Chondrocyte (in vitro differentiated cells): Measurements from ENCODE around the gene MRAS. TPM values are rescaled to one million over a fixed set of nuclear protein-coding genes. Genes with fewer than 3 reads are reported as not detected.

Experiments used
- DNase-seq: peaks from one replicate; pipeline ENCODE4 v3.0.0; 2021; ENCODE audit warnings: mixed read lengths, low spot score
- H3K27ac Mint-ChIP-seq: one replicate; pipeline ENCODE4 v1.8.0; 2021; ENCODE audit warnings: mild to moderate bottlenecking, moderate library complexity, mixed read lengths; ENCODE audit not compliant: unreplicated experiment
- H3K27me3 Mint-ChIP-seq: 2 replicates; pipeline ENCODE4 v1.8.0; 2021; ENCODE audit warnings: low read depth, mixed read lengths
- H3K36me3 Mint-ChIP-seq: 2 replicates; pipeline ENCODE4 v1.8.0; 2021; ENCODE audit warnings: low read depth, mixed read lengths
- H3K4me1 Mint-ChIP-seq: 2 replicates; pipeline ENCODE4 v1.8.0; 2021; ENCODE audit warnings: low read depth, mild to moderate bottlenecking, mixed read lengths
- H3K4me3 Mint-ChIP-seq: one replicate; pipeline ENCODE4 v1.8.0; 2021; ENCODE audit warnings: mild to moderate bottlenecking, moderate library complexity, mixed read lengths; ENCODE audit not compliant: unreplicated experiment
- H3K9me3 Mint-ChIP-seq: 2 replicates; pipeline ENCODE4 v1.8.0; 2021; ENCODE audit warnings: low read depth, mixed read lengths
- total RNA-seq: library from RNA; stranded (reverse); gene quantifications from 3 replicates; pipeline ENCODE4 v1.2.1, GENCODE V29; 2021
- TF ChIP-seq, protein P1 (sequence below): fragments of 200-600 bp; sonication (generic); IDR thresholded peaks from 2 replicates; pipeline ENCODE4 v1.5.0; 2021; ENCODE audit warnings: antibody characterized with exemption, mild to moderate bottlenecking, moderate library complexity

The MRAS gene
- total RNA-seq, 1 donor from 2014 or later: 68.4 TPM

DNA sequence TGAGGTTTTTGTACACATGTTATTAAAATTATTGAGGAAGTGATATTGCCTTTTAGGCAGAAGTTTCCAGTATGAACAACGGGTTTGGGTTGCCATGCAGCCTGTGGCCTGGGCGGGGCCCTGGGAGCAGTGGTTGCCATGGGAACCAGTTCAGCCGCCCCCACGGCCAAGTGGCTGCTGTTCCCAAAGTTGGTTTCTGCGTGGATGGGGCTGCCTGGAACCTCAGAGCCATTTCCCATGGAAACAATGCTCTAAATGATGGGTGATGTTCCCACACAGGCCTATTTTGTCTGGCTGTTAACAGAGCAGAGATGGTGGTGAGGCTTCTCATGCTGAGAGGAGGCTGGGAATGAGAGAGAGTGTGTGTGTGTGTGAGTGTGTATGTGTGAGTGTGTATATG, 19.5 kb downstream of the MRAS start:
- Mint-ChIP-seq H3K4me3 (no peak overlapping the region), H3K4me1 (peaks cover 20% of the 10 kb centered on the region), H3K9me3 (no peaks in the 10 kb centered on the region), H3K36me3 (peaks cover 2% of the 10 kb centered on the region), H3K27ac (no peak overlapping the region), H3K27me3 (no peaks in the 10 kb centered on the region)
- no peak for DNase-seq
- TF ChIP-seq, protein P1, sequence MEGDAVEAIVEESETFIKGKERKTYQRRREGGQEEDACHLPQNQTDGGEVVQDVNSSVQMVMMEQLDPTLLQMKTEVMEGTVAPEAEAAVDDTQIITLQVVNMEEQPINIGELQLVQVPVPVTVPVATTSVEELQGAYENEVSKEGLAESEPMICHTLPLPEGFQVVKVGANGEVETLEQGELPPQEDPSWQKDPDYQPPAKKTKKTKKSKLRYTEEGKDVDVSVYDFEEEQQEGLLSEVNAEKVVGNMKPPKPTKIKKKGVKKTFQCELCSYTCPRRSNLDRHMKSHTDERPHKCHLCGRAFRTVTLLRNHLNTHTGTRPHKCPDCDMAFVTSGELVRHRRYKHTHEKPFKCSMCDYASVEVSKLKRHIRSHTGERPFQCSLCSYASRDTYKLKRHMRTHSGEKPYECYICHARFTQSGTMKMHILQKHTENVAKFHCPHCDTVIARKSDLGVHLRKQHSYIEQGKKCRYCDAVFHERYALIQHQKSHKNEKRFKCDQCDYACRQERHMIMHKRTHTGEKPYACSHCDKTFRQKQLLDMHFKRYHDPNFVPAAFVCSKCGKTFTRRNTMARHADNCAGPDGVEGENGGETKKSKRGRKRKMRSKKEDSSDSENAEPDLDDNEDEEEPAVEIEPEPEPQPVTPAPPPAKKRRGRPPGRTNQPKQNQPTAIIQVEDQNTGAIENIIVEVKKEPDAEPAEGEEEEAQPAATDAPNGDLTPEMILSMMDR: no peak

DNA sequence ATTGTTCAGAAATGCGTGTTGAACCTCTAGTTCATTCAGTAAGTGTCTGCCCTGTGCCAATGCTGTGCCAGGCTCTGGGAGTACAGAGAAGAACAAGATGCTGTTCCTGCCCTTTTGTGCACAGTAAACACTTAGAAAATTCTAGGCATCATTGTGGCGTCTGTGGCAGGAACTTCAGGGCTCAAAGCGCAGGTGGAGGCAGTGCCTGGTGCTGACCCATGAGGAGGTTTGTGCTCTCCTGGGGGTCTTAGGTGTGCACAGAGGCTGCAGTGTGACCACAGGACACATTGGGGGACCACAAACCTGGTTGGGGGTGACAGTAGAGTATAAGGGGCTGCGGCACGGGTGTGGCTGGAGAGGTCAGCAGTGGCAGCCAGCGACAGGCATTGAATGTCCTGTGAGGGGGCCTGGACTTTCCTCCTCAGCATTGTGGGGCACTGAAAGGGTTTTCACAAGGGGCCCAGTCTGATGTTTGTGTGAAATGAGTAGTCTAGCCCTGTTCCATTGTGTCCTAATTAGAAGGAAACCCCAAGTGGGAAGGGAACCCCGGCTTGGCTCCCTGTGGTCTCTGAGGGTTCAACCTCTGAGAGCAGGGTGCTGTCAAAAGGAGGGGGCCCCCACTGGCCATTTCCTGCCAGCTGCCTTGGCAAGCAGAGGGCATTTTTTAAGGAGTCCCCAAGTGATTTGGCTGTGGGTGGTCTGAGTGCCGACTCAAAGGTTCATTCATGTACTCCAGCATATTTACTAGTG, 20.9 kb downstream of the MRAS start:
- H3K4me1 Mint-ChIP-seq: peaks cover 20% of the 10 kb centered on the region
- no peak overlapping the region for H3K4me3 Mint-ChIP-seq
- DNase-seq: no peak

DNA sequence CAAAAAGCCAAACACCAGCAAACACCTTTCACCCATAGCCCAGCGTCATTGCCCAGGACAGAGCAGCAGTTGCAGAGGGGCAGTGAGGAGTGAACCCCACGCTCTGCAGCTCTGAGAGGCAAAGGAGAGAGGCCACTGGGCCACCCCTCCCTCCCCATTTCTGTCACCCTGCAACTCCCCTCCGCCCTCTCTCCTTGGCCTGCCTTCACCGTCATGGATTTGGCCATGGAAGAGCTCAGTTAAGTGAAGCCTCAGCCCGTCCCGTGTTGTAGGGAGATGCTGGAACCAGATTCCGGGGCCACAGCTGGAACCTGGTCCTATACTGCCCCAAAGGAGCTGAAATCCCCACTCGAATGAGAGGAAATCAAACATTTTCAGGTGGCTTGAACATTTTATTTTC, 21.9 kb downstream of the MRAS start:
- no peaks in the 10 kb centered on the region for H3K27me3 Mint-ChIP-seq
- H3K36me3 Mint-ChIP-seq: peaks cover 8% of the 10 kb centered on the region
- no peak overlapping the region for H3K4me3 Mint-ChIP-seq
- H3K27ac Mint-ChIP-seq: no peak overlapping the region
- TF ChIP-seq, protein P1: no peak
- H3K9me3 Mint-ChIP-seq: no peaks in the 10 kb centered on the region
- peaks cover 20% of the 10 kb centered on the region for H3K4me1 Mint-ChIP-seq
- DNase-seq: no peak

More for the DNA sequence above, 20.9 kb downstream of the MRAS start:
- Mint-ChIP-seq H3K9me3 (no peaks in the 10 kb centered on the region), H3K36me3 (peaks cover 3% of the 10 kb centered on the region), H3K27me3 (no peaks in the 10 kb centered on the region), H3K27ac (no peak overlapping the region)
- TF ChIP-seq, protein P1: no peak

DNA sequence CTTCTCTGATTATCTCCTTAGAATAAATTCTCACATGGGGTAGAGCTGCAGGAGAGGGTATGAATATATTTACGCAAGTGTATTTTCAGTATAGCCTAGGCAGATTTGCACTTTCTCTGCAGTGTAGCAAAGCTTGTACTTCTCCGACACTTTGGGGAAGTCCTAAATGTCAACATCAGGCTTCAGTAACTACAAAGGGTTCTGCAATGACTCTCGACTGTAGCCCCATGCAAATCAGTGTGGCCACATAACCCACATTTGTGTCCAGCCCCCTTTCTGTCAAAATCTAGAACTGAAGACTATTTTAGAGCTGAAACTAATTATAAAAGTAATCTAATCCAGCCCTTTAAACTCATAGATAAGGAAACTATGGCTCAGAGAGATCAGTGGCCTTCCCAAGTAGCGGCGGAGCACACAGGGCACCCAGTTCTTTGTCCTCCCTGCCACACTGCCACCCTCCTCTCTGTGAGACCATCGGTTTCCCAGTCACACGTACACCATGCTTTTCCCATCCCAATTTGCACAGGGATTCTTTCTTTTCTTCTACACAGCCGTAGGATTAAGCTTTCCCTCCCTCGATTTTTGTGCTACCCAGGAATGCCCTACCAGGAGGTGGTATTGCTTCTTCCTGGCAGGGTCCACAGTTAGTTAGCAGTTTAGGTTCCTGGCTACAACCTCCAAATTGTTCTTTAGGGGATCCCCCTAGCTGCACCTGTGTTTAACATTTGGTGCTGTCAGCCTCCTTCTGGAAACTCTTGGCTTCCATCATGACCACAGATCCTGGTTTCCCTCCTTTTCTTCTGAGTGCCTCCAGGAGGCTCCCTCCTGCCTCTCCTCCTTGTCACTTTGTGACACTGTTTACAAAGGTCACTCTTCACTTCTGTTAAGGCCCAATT, 22.9 kb downstream of the MRAS start:
- TF ChIP-seq, protein P1: no peak
- Mint-ChIP-seq H3K9me3 (no peaks in the 10 kb centered on the region), H3K4me1 (peaks cover 15% of the 10 kb centered on the region), H3K27ac (no peak overlapping the region), H3K4me3 (no peak overlapping the region), H3K27me3 (no peaks in the 10 kb centered on the region), H3K36me3 (peaks cover 8% of the 10 kb centered on the region)
- DNase-seq: no peak

DNA sequence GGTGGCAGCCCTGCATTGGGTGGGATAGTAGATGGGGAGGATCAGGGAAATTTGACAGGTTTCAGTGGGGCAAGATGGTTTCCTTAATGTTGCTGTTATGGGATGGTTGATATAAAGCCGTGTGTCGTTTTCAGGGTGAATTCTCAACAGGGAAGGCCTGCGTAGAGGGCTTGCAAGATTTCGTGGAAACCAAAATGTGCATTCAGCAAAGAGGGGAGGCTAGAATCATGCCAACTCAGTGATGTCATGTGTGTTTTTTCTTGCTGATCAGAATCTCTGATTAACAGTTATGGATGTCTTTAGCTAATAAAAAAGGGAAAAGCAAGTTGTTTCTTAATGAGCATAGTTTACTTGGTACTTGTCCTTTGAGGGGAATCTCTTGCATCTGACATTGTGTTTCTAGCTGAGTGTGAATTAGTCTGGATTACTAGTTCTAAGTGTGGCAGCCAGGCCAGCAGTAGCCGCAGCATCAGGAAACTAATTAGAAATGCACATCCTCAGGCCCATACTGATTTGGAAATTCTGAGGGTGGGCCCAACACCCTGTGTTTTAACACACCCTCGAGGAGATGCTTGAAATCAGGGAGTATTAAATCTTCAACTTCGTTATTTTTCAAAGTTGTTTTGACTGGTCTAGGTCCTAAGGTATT, 24.8 kb downstream of the MRAS start:
- TF ChIP-seq, protein P1: no peak
- no peak for DNase-seq
- no peak overlapping the region for H3K27ac Mint-ChIP-seq
- H3K27me3 Mint-ChIP-seq: no peaks in the 10 kb centered on the region
- peaks cover 6% of the 10 kb centered on the region for H3K36me3 Mint-ChIP-seq
- H3K4me1 Mint-ChIP-seq: peaks cover 6% of the 10 kb centered on the region
- no peak overlapping the region for H3K4me3 Mint-ChIP-seq
- no peaks in the 10 kb centered on the region for H3K9me3 Mint-ChIP-seq
